ENCODE measurements around the gene CDNF.

CDNF gene

GRCh38 chr10:14798636-14799035 is 39.2 kb downstream of the CDNF start:
- DNase-seq (ENCODE audit: low read depth, low spot score): no peak

DNA sequence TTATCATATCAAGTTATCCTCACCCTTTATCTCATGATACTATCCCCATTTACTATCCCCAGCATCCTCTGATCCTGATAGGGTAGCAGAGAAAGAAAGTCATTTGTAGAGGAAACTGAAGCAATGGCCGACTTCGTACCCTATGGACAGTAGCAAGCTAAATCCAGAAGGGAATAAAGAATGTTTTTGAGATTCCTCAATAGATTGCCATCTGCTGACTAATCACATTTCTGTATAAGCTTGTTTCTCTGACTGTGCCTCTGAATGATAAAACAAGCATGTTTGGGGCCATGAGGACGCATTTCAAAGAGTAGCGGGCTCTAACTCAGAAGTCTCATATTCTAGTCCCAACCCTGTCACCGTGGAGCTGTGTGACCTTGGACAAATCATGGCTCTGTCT is 49.9 kb downstream of the CDNF start:
- DNase-seq (ENCODE audit: low read depth, low spot score): no peak

- no peak for DNase-seq (ENCODE audit: low read depth, low spot score)
Measured at GRCh38 chr10:14784459-14785055, 53.3 kb downstream of the CDNF start.

DNA sequence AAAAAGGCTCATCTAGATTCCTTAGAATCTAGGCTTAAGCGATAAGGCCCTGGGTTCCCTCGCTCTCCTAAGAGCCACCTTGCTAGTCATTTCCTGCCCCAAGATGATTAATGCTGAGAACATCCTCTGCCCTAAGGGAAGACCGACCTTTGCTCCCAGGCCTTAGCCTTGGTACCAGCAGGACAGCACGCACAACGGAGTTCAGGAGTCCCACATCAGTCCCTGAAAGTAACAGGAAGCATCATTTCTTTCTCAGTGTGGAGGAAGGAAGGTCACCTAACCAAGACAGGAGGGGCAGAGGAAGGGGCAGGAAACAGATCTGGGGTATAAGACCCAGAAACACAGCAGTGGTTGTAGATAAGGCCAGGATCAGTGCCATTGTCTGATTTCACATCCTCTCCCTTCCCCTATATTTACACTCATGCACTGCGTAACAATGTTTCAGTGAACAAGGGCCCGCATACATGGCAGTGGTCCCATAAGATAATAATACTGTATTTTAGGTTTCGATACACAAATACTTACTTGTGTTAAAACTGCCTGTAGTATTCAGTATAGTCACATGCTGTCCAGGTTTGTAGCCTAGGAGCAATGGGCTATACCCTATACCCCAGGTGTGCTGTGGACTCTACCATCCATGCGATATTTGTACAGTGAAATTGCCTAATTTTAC is 55.0 kb downstream of the CDNF start:
- no peak for DNase-seq (ENCODE audit: low read depth, low spot score)

DNA sequence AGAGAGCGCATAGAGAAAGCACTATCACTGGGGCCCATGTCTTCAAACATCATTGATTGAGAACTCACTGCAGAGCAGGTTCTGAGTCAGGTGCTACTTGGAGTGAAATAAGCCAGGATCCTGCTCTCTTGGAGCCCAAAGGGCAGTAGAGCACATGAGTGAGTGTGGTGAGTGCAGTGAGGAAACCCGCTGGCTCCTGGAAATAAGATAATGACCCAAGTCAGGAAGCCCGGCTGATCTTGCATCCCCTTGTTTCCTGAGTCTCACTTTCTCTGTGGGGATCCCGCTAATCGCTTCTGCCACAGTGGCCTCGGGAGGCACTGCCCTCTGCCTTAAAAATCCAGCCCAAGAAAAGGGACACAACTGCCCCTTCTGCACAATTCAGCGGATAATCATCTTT is 56.1 kb downstream of the CDNF start:
- DNase-seq (ENCODE audit: low read depth, low spot score): no peak

DNA sequence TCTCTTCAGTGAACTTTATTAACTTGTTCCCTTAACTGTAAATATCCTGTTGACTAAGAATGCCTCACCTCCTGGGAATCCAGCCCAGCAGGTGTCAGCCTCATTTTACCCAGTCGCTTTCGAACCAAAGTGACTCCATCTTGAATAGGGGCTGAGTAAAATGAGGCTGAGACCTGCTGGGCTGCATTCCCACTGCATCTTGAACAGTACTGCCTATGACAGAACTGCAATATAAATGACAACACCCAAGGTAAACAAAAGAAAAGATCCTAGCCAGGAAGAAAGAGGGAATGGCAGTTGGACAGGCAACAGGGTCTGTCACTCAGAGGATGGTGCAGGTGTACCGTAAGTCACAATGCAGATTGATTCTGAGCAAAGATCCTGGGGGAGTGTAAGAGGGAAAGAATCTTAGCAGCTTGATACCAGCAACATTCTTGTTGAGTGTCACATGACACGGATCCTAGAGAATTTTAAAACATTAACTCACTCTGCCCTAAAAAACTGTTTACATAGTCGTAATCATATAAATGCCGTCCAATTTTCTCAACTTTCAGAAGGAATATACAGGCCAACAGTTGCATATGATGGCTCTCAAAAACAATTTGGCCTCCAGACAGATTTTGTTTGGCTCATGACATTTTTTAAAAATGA is 58.7 kb downstream of the CDNF start:
- no peak for DNase-seq (ENCODE audit: low read depth, low spot score)

DNA sequence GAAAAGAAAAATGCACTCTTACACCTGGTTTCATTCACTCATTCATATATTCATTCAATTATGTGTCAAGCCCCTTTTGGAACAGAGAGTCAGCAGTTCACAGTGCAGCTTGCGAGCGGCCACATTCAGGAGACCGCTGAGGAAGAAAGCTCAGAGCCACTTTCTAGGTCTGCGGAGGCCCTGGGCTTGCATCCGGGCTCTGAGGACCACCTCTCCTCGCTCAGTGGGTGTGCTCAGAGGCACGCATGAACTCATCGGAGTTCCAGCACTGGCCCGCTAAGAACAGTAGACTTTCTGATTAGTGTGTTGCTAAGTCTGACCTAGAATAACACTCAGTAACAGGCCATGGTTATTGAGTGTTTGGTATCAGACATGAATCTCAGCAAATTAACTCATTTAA is 61.3 kb downstream of the CDNF start:
- no peak for DNase-seq (ENCODE audit: low read depth, low spot score)

DNA sequence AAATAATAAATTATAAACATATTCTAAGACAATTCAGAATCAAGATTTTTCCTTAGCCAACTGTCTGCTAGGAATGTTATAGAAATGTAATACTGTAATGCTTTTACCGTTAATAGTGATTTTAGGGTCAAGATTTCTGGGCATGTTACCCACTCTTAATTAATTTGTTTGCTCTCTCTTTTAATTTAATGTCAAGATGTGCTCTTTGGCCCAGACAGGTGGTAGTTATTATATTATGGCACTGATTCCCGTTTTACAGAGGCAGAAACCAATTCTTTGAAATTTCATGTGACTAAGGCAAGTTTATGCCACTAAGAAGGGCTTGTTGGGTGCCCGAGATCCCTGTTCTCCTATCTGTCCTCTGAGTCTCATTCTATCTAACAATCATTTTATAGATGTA is 62.2 kb downstream of the CDNF start:
- no peak for DNase-seq (ENCODE audit: low read depth, low spot score)

DNA sequence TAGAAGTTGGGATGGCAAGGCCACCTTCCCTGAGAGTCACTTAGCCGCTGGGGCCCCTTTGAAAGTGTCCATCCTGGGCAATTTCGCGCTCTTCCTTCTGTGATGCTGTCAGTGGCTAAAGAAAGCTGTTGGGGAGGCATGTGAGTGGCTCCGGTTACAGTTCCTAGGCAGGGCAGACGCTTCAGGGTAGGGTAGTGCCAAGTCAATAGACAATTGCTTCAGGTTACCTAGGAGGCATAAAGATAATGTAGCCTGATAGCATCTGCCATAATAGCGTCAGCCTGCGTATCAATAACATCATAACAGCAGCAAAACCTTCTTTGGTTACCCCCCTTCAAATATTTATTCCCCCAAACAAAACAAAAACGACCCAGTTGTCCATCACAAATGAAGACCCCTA is 63.0 kb downstream of the CDNF start, which contains the start of gene FAM107B:
Gene FAM107B (minus strand): TSS at position 101 of the 400 bp plus-strand sequence. CDS start 234 bp downstream, outside the sequence.
- no peak for DNase-seq (ENCODE audit: low read depth, low spot score)

GRCh38 chr10:14774214-14774580 is 63.6 kb downstream of the CDNF start:
- DNase-seq (ENCODE audit: low read depth, low spot score): no peak

- no peak for DNase-seq (ENCODE audit: low read depth, low spot score)
Measured at GRCh38 chr10:14773551-14774213, 64.2 kb downstream of the CDNF start.

GRCh38 chr10:14772399-14772798 is 65.4 kb downstream of the CDNF start:
- DNase-seq (ENCODE audit: low read depth, low spot score): no peak

DNA sequence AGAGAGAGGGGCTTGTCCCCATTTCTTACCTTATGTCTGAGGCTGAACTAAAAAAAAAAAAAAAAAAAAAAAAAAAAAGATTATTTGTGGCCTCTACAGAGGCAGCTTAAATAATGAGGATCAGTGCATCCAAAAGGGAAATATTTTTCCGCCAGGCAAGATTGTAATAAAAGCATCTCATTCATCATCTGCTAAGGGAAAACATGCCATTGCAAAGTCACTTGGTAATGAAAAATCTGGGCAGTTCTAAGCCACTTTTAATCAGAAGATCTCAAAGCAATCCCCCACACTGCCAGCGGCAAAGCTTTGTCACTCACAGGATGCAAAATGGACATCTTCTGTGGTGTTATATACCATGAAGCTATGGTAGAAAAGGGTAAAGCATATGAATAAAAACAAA is 66.9 kb downstream of the CDNF start:
- no peak for DNase-seq (ENCODE audit: low read depth, low spot score)
